Glomerular visceral epithelial cell (primary cell): Measurements from ENCODE around the gene GPN1.
"Not testable (repeated sequence)": the region's sequence is repeated elsewhere in the genome, so short reads cannot be mapped to it uniquely, and the experiment has no call there.

Source experiments
- DNase-seq: peaks from one replicate; pipeline ENCODE4 v3.0.0-alpha.2; 2016; ENCODE audit errors: extremely low spot score

Gene GPN1

GRCh38 chr2:27671235-27671634, 42.4 kb downstream of the GPN1 start:
- DNase-seq = no peak

DNA sequence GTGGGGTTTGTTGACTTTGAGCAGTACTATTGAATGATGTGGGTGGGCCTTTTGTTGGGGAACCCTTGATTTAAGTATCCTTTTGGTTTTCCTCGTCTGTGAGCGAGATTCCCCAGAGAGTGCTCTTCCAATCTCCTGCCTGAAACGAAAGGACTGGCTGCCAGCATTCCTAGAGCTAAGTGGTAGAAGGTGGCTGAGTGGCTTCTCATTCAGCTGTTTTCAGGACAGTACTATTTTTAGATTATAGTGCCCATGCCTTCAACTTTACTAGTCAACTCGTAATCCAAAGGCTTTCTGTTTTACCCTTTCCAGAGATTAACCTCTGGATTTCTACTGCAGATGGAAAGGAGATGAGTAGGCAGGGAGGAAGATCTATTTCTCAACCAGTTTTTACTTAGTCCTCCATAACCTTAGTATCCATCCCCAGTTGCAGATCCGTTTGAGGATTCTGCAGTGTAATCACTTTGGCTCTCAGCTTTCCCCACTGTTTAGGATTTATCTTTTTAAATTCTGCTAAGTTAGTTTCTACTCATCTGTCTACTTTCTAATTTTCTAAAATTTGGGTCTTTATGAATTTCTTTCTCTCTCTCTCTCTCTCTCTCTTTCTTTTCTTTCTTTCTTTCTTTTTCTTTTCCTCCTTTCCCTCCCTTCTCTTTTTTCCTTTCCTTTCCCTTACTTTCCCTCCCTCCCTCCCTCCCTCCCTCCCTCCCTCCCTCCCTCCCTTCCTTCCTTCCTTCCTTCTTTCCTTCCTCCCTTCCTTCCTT, 44.1 kb downstream of the GPN1 start:
- DNase-seq = no peak

- no peak for DNase-seq
Observed at GRCh38 chr2:27680571-27680970, 51.7 kb downstream of the GPN1 start.

DNA sequence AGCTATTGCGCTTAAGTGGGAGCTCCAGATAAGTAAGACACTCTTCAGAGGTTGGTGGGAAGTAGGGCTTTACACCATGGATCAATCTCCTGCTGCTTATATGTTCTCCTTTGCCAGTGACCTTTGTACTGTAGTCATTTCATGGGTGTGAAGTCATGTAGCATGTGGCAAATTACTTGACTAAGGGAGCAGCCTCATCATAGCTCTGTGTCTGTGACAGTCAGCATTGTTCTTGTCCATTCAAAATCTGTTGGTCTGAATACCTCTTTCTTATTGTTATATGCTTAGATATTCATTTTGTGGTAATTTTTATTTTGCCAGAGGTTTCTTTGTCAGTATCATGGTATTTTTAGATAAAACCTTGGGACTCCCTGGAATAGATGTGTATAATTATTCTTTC, 53.0 kb downstream of the GPN1 start:
- DNase-seq = peak; percentile 43

- peak; percentile 83 for DNase-seq
Observed at GRCh38 chr2:27682334-27682771, 53.5 kb downstream of the GPN1 start.

DNA sequence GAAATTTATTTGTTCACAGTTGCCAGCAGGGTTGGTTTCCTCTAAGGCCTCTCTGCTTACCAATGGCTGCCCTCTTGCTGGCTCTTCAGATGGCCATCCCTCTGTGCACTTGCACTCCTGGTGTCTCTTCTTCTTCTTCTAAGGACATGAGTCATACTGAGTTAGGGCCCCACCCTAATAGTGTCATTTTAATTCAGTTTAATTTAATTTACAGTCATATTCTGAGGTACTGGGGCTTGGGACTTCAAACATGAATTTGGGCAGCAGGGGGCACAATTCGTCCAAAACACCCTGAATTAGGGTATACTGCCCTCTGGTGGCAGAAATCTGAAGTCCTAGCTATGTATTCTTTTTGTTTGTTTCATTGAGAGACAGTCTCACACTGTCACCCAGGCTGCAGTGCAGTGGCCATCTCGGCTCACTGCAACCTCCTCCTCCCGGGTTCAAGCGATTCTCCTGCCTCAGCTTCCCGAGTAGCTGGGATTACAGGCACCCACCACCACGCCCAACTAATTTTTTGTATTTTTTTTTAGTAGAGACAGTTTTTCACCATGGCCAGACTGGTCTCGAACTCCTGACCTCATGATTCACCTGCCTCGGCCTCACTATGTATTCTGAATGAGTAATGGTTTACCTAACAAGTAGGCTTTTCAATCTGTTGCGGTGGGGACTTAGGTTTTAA, 54.7 kb downstream of the GPN1 start:
- DNase-seq = peak; percentile 87

DNA sequence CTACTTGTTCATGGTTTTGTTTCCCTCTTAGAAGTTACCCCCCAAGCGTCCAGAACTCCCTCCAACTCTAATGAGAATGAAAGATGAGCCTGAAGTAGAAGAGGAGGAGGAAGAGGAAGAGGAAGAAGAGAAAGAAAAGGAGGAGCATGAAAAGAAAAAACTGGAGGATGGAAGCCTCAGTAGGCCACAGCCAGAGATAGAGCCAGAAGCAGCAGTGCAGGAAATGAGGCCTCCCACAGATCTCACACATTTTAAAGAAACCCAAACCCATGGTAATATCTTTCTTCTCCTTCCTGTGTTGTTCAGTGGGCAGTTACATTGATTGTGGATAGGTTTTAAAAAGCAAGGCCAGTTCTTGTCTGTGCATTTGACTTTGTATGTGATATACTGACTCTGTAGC, 56.2 kb downstream of the GPN1 start:
- not testable (repeated sequence) for DNase-seq

- no peak for DNase-seq
Observed at GRCh38 chr2:27685577-27685976, 56.7 kb downstream of the GPN1 start.

DNA sequence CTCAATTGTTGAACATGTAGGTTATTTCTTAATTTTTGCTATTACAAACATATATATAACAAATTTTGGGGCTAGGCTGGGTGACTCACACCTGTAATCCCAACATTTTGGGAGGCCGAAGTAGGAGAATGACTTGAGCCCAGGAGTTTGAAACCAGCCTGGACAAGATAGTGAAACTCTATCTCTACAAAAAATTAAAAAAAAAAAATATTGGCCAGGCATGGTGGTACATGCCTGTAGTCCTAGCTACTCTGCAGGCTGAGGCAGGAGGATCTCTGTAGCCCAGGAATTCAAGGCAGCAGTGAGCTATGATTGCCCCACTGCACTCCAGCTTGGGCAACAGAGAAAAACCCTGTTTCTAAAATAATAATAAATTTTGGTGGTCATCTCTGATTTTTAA, 58.4 kb downstream of the GPN1 start:
- DNase-seq = no peak

- DNase-seq = no peak
Observed at GRCh38 chr2:27689424-27689823, 60.6 kb downstream of the GPN1 start.

- no peak for DNase-seq
Observed at GRCh38 chr2:27690052-27690451, 61.2 kb downstream of the GPN1 start.

DNA sequence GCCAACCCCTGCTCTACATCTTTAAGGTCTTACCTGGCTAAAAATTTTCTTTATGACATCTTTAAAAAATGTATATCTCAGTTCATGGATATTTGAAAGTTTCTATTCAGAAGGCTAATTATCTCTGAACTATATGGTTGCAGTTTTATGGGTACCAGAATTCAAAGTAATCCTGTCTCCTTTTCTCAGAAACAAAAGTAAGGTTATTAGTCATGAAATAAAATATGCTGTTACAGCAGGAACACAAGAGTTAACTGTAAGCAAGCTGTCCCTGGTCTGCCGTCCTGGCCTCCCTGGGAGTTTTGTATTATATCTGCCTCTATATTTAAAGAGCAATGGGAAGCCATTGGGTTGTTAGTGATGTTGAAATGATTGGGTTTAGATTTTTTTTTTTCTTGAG, 68.8 kb downstream of the GPN1 start:
- no peak for DNase-seq
